Activated T-cell treated with anti-CD3 and anti-CD28 coated beads, Interleukin-2, amount 50 U/mL, for 48 hours (primary cell): Measurements from ENCODE around the gene CKMT1B.
"Not testable (repeated sequence)": the region's sequence is repeated elsewhere in the genome, so short reads cannot be mapped to it uniquely, and the experiment has no call there.

Experiments
- DNase-seq, 2 experiments: peaks; one replicate each; pipeline ENCODE4 v3.0.0-alpha.2; 2020

The CKMT1B gene

DNA sequence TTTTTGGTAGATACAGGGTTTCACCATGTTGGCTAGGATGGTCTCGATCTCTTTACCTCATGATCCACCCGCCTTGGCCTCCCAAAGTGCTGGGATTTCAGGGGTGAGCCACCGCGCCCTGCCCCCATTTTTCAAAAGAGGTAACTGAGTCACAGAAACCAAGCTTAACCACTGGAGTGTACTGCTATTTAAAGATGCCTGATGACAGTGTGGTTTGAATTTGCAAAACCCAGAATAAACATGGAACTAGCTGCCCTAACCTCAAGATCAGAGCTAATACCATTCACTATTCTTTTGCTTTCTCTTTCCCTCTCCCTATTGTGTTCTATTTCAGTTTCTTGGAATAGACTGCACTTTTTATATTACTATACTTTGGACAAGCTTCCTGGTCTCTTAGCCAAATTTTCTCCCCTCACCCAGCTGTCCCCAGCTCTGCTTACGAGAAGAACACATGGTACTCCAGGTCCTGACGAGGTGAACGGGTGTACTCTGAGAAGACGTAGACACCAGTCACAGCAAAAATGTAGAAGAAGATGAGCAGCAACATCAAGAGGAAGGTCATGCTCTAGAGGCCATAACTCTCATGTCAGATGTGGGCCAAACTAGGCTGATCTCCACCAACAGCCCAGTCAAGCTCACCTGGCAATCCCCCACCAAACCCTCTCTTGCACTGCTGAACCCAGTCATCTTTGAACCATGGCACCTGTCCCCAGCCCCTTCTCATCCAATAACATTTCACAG lies 44.8 kb downstream of the CKMT1B start:
- DNase-seq, result not testable (repeated sequence)
